H1 (cell line): ENCODE data around the gene INSM2. TPM values are rescaled to one million over a fixed set of nuclear protein-coding genes. Genes with fewer than 3 reads are reported as not detected.

ENCODE experiments used
- CTCF ChIA-PET: fragments of 300-600 bp; sonication (Branson Sonifier 250); formaldehyde crosslinking; loops from one replicate; lab custom pipeline; 2021; ENCODE audit not compliant: partially characterized antibody; lab: Charles Lee
- POLR2A ChIA-PET: fragments of 300-600 bp; sonication (Branson Sonifier 250); formaldehyde crosslinking; loops from one replicate; lab custom pipeline; 2021; ENCODE audit warnings: inconsistent platforms; ENCODE audit not compliant: partially characterized antibody; lab: Charles Lee
- DNase-seq, 2 experiments: peaks; one replicate each; pipeline versions ENCODE4 v3.0.0 to v3.0.0-alpha.2; 2010 to 2022; ENCODE audit warnings: low spot score in 2 of 2, low read depth in 1 of 2, mixed read lengths in 1 of 2
- FAIRE-seq: peaks from 2 replicates; lab custom pipeline; 2011; peaks lifted over from hg19 to GRCh38; lab: Jason Lieb, UNC
- H2AFZ ChIP-seq: 2 replicates; pipeline ENCODE4 v1.8.1; 2012; ENCODE audit warnings: low read length, inconsistent platforms
- H2AK5ac ChIP-seq: 2 replicates; pipeline ENCODE4 v1.6.1; 2013; ENCODE audit warnings: low read depth, low read length
- H2BK120ac ChIP-seq: replicated peaks from 2 replicates; pipeline ENCODE3; 2013; ENCODE audit warnings: low read depth, low read length, inconsistent platforms
- H2BK12ac ChIP-seq: 2 replicates; pipeline ENCODE4 v1.6.1; 2013; ENCODE audit warnings: low read depth, low read length
- H2BK15ac ChIP-seq: 2 replicates; pipeline ENCODE4 v1.6.1; 2013; ENCODE audit warnings: low read length
- H2BK20ac ChIP-seq: 2 replicates; pipeline ENCODE4 v1.6.1; 2013; ENCODE audit warnings: low read length
- H2BK5ac ChIP-seq: 2 replicates; pipeline ENCODE4 v1.6.1; 2013; ENCODE audit warnings: low read depth, low read length
- H3K14ac ChIP-seq: 2 replicates; pipeline ENCODE4 v1.6.1; 2013; ENCODE audit warnings: inconsistent platforms; ENCODE audit not compliant: insufficient read length
- H3K18ac ChIP-seq: 2 replicates; pipeline ENCODE4 v1.6.1; 2013; ENCODE audit warnings: low read length; ENCODE audit errors: extremely low read depth
- H3K23ac ChIP-seq: 2 replicates; pipeline ENCODE4 v1.6.1; 2013; ENCODE audit warnings: inconsistent platforms; ENCODE audit not compliant: insufficient read length
- H3K23me2 ChIP-seq: 2 replicates; pipeline ENCODE4 v1.6.1; 2013; ENCODE audit warnings: low read depth, low read length
- H3K27ac ChIP-seq: 2 replicates; pipeline ENCODE4 v1.6.1; 2011; ENCODE audit warnings: low read depth, low read length, inconsistent platforms
- H3K27me3 ChIP-seq, 4 experiments: replicated peaks in 1 of 4; 1 replicate in 1 of 4; 2 replicates in 3 of 4; pipeline versions ENCODE4 v1.6.1 to v1.8.1; 2011 to 2013; ENCODE audit warnings: low read length in 3 of 4, mild to moderate bottlenecking in 3 of 4, inconsistent platforms in 2 of 4, mixed read lengths in 2 of 4, moderate library complexity in 1 of 4; ENCODE audit not compliant: control insufficient read depth in 3 of 4, insufficient read depth in 3 of 4; ENCODE audit errors: extremely low read depth in 1 of 4
- H3K36me3 ChIP-seq, 4 experiments: 2 replicates each; pipeline versions ENCODE4 v1.6.1 to v1.8.1; 2011 to 2013; ENCODE audit warnings: mild to moderate bottlenecking in 4 of 4, low read length in 3 of 4, moderate library complexity in 2 of 4, control low read depth in 1 of 4, inconsistent platforms in 1 of 4; ENCODE audit not compliant: insufficient read depth in 4 of 4, control insufficient read depth in 2 of 4
- H3K4ac ChIP-seq: replicated peaks from 2 replicates; pipeline ENCODE3; 2013; ENCODE audit warnings: low read length, low read depth, mixed read lengths, inconsistent platforms; ENCODE audit not compliant: insufficient read length
- H3K4me1 ChIP-seq, 4 experiments: replicated peaks in 1 of 4; 1 replicate in 1 of 4; 2 replicates in 3 of 4; pipeline versions ENCODE4 v1.6.1 to v1.8.1; 2011 to 2013; ENCODE audit warnings: low read length in 3 of 4, inconsistent platforms in 2 of 4, mixed read lengths in 1 of 4; ENCODE audit not compliant: insufficient read depth in 4 of 4, control insufficient read depth in 3 of 4
- H3K4me2 ChIP-seq, 2 experiments: 2 replicates each; pipeline versions ENCODE4 v1.6.1 to v1.8.1; 2011 to 2013; ENCODE audit warnings: low read depth in 2 of 2, low read length in 2 of 2, control low read depth in 1 of 2, inconsistent platforms in 1 of 2, mild to moderate bottlenecking in 1 of 2; ENCODE audit not compliant: insufficient read depth in 1 of 2
- H3K4me3 ChIP-seq, 4 experiments: fragments of 200-600, 300-600 bp in 1 of 4; sonication (generic), shearing (Covaris generic), sonication (Bioruptor Twin) in 1 of 4; 2 replicates each; pipeline versions ENCODE4 v1.5.1 to v1.8.1; 2011 to 2016; ENCODE audit warnings: low read length in 4 of 4, low read depth in 3 of 4, control low read depth in 2 of 4, inconsistent platforms in 2 of 4, mild to moderate bottlenecking in 2 of 4, mixed read lengths in 1 of 4, moderate library complexity in 1 of 4; ENCODE audit not compliant: insufficient read depth in 2 of 4; ENCODE audit errors: extremely low read depth in 1 of 4
- H3K56ac ChIP-seq: replicated peaks from 2 replicates; pipeline ENCODE3; 2013; ENCODE audit warnings: low read depth, mild to moderate bottlenecking, mixed read lengths, low read length, inconsistent platforms; ENCODE audit not compliant: insufficient read length
- H3K79me1 ChIP-seq: 2 replicates; pipeline ENCODE4 v1.6.1; 2013; ENCODE audit warnings: low read depth, low read length, control low read depth
- H3K79me2 ChIP-seq, 2 experiments: 2 replicates each; pipeline versions ENCODE4 v1.6.1 to v1.8.1; 2012 to 2013; ENCODE audit warnings: low read length in 2 of 2, mild to moderate bottlenecking in 2 of 2, inconsistent platforms in 1 of 2; ENCODE audit not compliant: insufficient read depth in 2 of 2, control insufficient read depth in 1 of 2
- H3K9ac ChIP-seq, 4 experiments: replicated peaks in 1 of 4; 1 replicate in 1 of 4; 2 replicates in 3 of 4; pipeline versions ENCODE4 v1.6.1 to v1.8.1; 2011 to 2013; ENCODE audit warnings: low read depth in 3 of 4, low read length in 3 of 4, control low read depth in 2 of 4, mild to moderate bottlenecking in 2 of 4, moderate library complexity in 2 of 4, inconsistent platforms in 1 of 4; ENCODE audit errors: extremely low read depth in 1 of 4
- H3K9me3 ChIP-seq, 2 experiments: 2 replicates each; pipeline versions ENCODE4 v1.6.1 to v1.8.1; 2012 to 2013; ENCODE audit warnings: mild to moderate bottlenecking in 2 of 2, moderate library complexity in 2 of 2, control low read depth in 1 of 2, inconsistent platforms in 1 of 2, low read depth in 1 of 2, low read length in 1 of 2, mixed read lengths in 1 of 2; ENCODE audit not compliant: insufficient read depth in 2 of 2
- H4K20me1 ChIP-seq, 2 experiments: replicated peaks in 1 of 2; 2 replicates each; pipeline versions ENCODE3 to v1.8.1; 2011 to 2013; ENCODE audit warnings: inconsistent platforms in 2 of 2, low read length in 2 of 2, mild to moderate bottlenecking in 1 of 2; ENCODE audit not compliant: insufficient read depth in 2 of 2, control insufficient read depth in 1 of 2
- H4K5ac ChIP-seq: 2 replicates; pipeline ENCODE4 v1.6.1; 2013; ENCODE audit warnings: low read length, low read depth, mixed read lengths, inconsistent platforms; ENCODE audit not compliant: insufficient read length
- H4K8ac ChIP-seq: 2 replicates; pipeline ENCODE4 v1.8.0; 2013; ENCODE audit warnings: mild to moderate bottlenecking, moderate library complexity, low read length, inconsistent platforms; ENCODE audit not compliant: insufficient read depth; ENCODE audit errors: extremely low read depth
- H4K91ac ChIP-seq: replicated peaks from 2 replicates; pipeline ENCODE3; 2013; ENCODE audit warnings: low read length, mixed read lengths, inconsistent platforms; ENCODE audit not compliant: insufficient read length
- ATF2 ChIP-seq: IDR thresholded peaks from 2 replicates; pipeline ENCODE4 v1.6.1; 2012; ENCODE audit warnings: low read length, inconsistent platforms
- CTCF ChIP-seq, 3 experiments: IDR thresholded peaks; 1 replicate in 2 of 3; 2 replicates in 1 of 3; pipeline versions ENCODE4 v1.5.1 to v1.6.1; 2011; ENCODE audit warnings: low read length in 3 of 3, mild to moderate bottlenecking in 3 of 3, inconsistent platforms in 2 of 3, low read depth in 1 of 3, moderate library complexity in 1 of 3; ENCODE audit not compliant: insufficient read depth in 1 of 3; ENCODE audit errors: control extremely low read depth in 1 of 3
- MAFK ChIP-seq: IDR thresholded peaks from 2 replicates; pipeline ENCODE4 v1.6.1; 2012; ENCODE audit warnings: low read depth, mild to moderate bottlenecking, improper control_type of control experiment, low read length
- PHF8 ChIP-seq: fragments of 200-600 bp; sonication (generic); conservative IDR thresholded peaks from 2 replicates; pipeline ENCODE4 v1.7.1; 2012; ENCODE audit warnings: low read depth, mild to moderate bottlenecking, inconsistent platforms, low read length, moderate library complexity
- SP1 ChIP-seq: IDR thresholded peaks from 2 replicates; pipeline ENCODE4 v1.6.1; 2011; ENCODE audit warnings: low read depth, low read length
- TEAD4 ChIP-seq: IDR thresholded peaks from 2 replicates; pipeline ENCODE4 v1.6.1; 2012; ENCODE audit warnings: low read depth, low read length, inconsistent platforms, mixed read lengths
- WGBS, 2 experiments: shearing (Covaris generic) in 1 of 2; methylation state at CpG; one replicate each; pipeline versions ENCODE4 v1.1.6 to v1.1.7; 2013 to 2015; ENCODE audit warnings: low lambda C conversion rate in 2 of 2, mixed read lengths in 2 of 2, inconsistent platforms in 1 of 2, low coverage in 1 of 2, missing lambda C conversion rate in 1 of 2; ENCODE audit not compliant: insufficient replicate concordance in 2 of 2, insufficient coverage in 1 of 2, insufficient read length in 1 of 2; ENCODE audit errors: extremely low coverage in 1 of 2, missing lambda C conversion rate in 1 of 2; 5-methylcytosine and 5-hydroxymethylcytosine counted together
- polyA plus RNA-seq, 7 experiments: library from polyadenylated mRNA; depleted of rRNA in 3 of 7; stranded (reverse) in 5 of 7; unstranded in 2 of 7; fragments of >200 nt in 5 of 7; fragments of 200-250 nt in 2 of 7; gene quantifications; 1 replicate in 5 of 7; 2 replicates in 1 of 7; 4 replicates in 1 of 7; pipeline versions ENCODE4 v1.2.1 to v1.2.3, GENCODE V29; 2011 to 2013; ENCODE audit warnings: missing spikeins in 2 of 7, mixed read lengths in 2 of 7
- total RNA-seq: library from RNA; stranded (reverse); fragmentation: NEBNext Ultra II Directional; extraction: Animal tissue kit (Norgen Biotek cat#: 25700); gene quantifications from 2 replicates; pipeline ENCODE4 v1.2.1, GENCODE V29; 2021

INSM2 gene
- total and polyA plus RNA-seq, 2 of the 8 experiments (the other 6 are each of a cell fraction or from before 2014, with no cell fraction given) = not detected

GRCh38 chr14:35534208-35534872 lies 376 bp downstream of the INSM2 start:
- H2AFZ ChIP-seq = peak overlapping the region; percentile 76; the same call in 1 of the 2 replicates
- no peak for FAIRE-seq
- H3K23me2 ChIP-seq = peaks cover 18% of the 10 kb centered on the region
- H3K18ac ChIP-seq = no peak overlapping the region
- H2AK5ac ChIP-seq = no peak overlapping the region
- no peak for TF ChIP-seq TEAD4
- no peak for TF ChIP-seq SP1
- no peak for TF ChIP-seq ATF2
- no peak for TF ChIP-seq PHF8
- TF ChIP-seq CTCF (IDR thresholded peaks at IDR 0.05; ENCODE audit: control extremely low read depth in 1 of 3, insufficient read depth in 1 of 3, low read depth in 1 of 3, low read length in 3 of 3) = peak; percentile 13 to 31 (median 18); a peak in 3 of 4 replicates
- no peak for TF ChIP-seq MAFK
- H3K4ac ChIP-seq = no peak overlapping the region
- H3K79me2 ChIP-seq = no peaks in the 10 kb centered on the region
- H3K9ac ChIP-seq = no peak overlapping the region
- no peak overlapping the region for H3K27ac ChIP-seq
- CTCF ChIA-PET = interaction anchor here (0.6 to 2.8 kb wide), 13 partner anchors 8 to 1024 kb away, joined by 3 to 11 read pairs (median 3); no protein-coding TSS in a partner anchor
- no peaks in the 10 kb centered on the region for H3K36me3 ChIP-seq
- H3K4me1 ChIP-seq = peaks cover 0 to 9% (median 3%) of the 10 kb centered on the region in 4 experiments; a peak in 5 of 7 replicates
- peak overlapping the region; percentile 75 to 95 for H3K4me2 ChIP-seq
- no peak overlapping the region for H2BK5ac ChIP-seq
- no peak overlapping the region for H2BK120ac ChIP-seq
- H4K20me1 ChIP-seq = peaks cover 6 to 9% of the 10 kb centered on the region in 2 experiments
- no peak overlapping the region for H4K8ac ChIP-seq
- WGBS, 2 experiments = 9% methylated on average over 20 of the region's 77 CpGs; no CpG with 5 or more reads in 1 of the 2 experiments
- H3K23ac ChIP-seq = no peak overlapping the region
- H3K14ac ChIP-seq = no peak overlapping the region
- H3K79me1 ChIP-seq = no peaks in the 10 kb centered on the region
- no peaks in the 10 kb centered on the region for H3K9me3 ChIP-seq
- H2BK20ac ChIP-seq = no peak overlapping the region
- H2BK15ac ChIP-seq = no peak overlapping the region
- H3K56ac ChIP-seq = no peak overlapping the region
- H4K91ac ChIP-seq = no peak overlapping the region
- peaks cover 19 to 57% (median 39%) of the 10 kb centered on the region in 4 experiments for H3K27me3 ChIP-seq
- no peak for DNase-seq
- H3K4me3 ChIP-seq = peak overlapping the region; percentile 58 to 78 (median 65)
- H2BK12ac ChIP-seq = no peak overlapping the region
- POLR2A ChIA-PET = no interaction called here
- H4K5ac ChIP-seq = no peak overlapping the region
